ENCODE results near the gene GHRH. TPM values are rescaled to one million over a fixed set of nuclear protein-coding genes. Genes with fewer than 3 reads are reported as not detected.

The GHRH gene
- polyA plus RNA-seq, 2 donors = not detected

GRCh38 chr20:37233548-37234253 lies 27.9 kb downstream of the GHRH start:
- peaks cover 2 to 4% of the 10 kb centered on the region in 2 donors for H3K4me1 ChIP-seq (ENCODE audit: control insufficient read depth in 2 of 2, insufficient read depth in 2 of 2, low read length in 1 of 2)
- WGBS, 2 donors = 56 to 68% methylated on average over 10 of the region's 10 CpGs
- no peak overlapping the region for H3K27ac ChIP-seq (ENCODE audit: low read depth in 2 of 2, low read length in 1 of 2)
- H3K27me3 ChIP-seq (ENCODE audit: control insufficient read depth in 1 of 2, insufficient read depth in 2 of 2, low read length in 2 of 2) = no peaks in the 10 kb centered on the region
- no peak overlapping the region for H3K4me3 ChIP-seq (ENCODE audit: low read depth in 1 of 2, low read length in 2 of 2)
- no peaks in the 10 kb centered on the region for H3K9me3 ChIP-seq (ENCODE audit: control insufficient read depth in 2 of 2, insufficient read depth in 1 of 2, low read depth in 1 of 2, low read length in 1 of 2)
- H3K36me3 ChIP-seq (ENCODE audit: control insufficient read depth in 2 of 2, insufficient read depth in 2 of 2, low read length in 1 of 2) = peaks cover 22 to 50% of the 10 kb centered on the region in 2 donors

DNA sequence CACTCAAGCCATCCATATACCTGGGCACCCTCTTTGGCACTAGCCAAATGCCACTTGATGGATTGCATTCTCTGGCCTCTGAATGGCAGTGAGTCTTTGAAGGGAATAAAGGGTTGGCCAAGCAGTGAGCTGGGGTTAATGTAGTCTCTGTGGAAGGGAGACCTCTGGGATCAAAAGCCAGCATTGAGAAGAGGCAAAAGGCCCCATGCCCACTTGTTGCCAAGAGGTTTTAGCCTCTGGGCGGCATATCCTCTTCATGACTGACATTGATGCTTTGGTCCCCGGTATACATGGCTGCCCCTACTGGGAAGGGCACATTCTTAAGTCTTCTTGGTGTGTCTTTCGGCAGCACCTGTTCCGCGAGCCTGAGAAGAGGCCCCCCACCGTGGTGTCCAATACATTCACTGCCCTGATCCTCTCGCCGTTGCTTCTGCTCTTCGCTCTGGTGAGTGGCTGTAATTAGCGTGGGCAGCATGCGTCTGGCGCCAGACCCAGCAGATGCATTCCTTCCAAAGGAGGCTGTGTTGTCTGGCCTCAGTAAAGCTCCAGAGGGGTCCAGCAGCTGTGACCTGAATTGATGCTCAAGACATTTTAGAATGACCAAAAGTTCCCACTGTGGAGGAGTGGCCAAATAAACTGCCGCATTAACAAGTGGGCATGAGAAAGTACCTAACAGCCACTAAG lies 29.5 kb downstream of the GHRH start:
- no peaks in the 10 kb centered on the region for H3K9me3 ChIP-seq (ENCODE audit: control insufficient read depth in 2 of 2, insufficient read depth in 1 of 2, low read depth in 1 of 2, low read length in 1 of 2)
- peaks cover 21 to 43% of the 10 kb centered on the region in 2 donors for H3K36me3 ChIP-seq (ENCODE audit: control insufficient read depth in 2 of 2, insufficient read depth in 2 of 2, low read length in 1 of 2)
- peaks cover 2 to 5% of the 10 kb centered on the region in 2 donors for H3K4me1 ChIP-seq (ENCODE audit: control insufficient read depth in 2 of 2, insufficient read depth in 2 of 2, low read length in 1 of 2)
- no peak overlapping the region for H3K27ac ChIP-seq (ENCODE audit: low read depth in 2 of 2, low read length in 1 of 2)
- H3K27me3 ChIP-seq (ENCODE audit: control insufficient read depth in 1 of 2, insufficient read depth in 2 of 2, low read length in 2 of 2) = no peaks in the 10 kb centered on the region
- H3K4me3 ChIP-seq (ENCODE audit: low read depth in 1 of 2, low read length in 2 of 2) = no peak overlapping the region
- 93 to 95% methylated on average over 13 of the region's 13 CpGs for WGBS, 2 donors

GRCh38 chr20:37230200-37230599 lies 31.4 kb downstream of the GHRH start:
- H3K4me1 ChIP-seq (ENCODE audit: control insufficient read depth in 2 of 2, insufficient read depth in 2 of 2, low read length in 1 of 2) = peaks cover 2 to 5% of the 10 kb centered on the region in 2 donors
- H3K9me3 ChIP-seq (ENCODE audit: control insufficient read depth in 2 of 2, insufficient read depth in 1 of 2, low read depth in 1 of 2, low read length in 1 of 2) = no peaks in the 10 kb centered on the region
- H3K27me3 ChIP-seq (ENCODE audit: control insufficient read depth in 1 of 2, insufficient read depth in 2 of 2, low read length in 2 of 2) = no peaks in the 10 kb centered on the region
- H3K36me3 ChIP-seq (ENCODE audit: control insufficient read depth in 2 of 2, insufficient read depth in 2 of 2, low read length in 1 of 2) = peaks cover 19 to 41% of the 10 kb centered on the region in 2 donors
- WGBS, 2 donors = 65 to 69% methylated on average over 6 of the region's 6 CpGs
- H3K27ac ChIP-seq (ENCODE audit: low read depth in 2 of 2, low read length in 1 of 2) = peak overlapping the region; percentile 11 to 74
- no peak overlapping the region for H3K4me3 ChIP-seq (ENCODE audit: low read depth in 1 of 2, low read length in 2 of 2)

- Histone ChIP-seq H3K27ac (ENCODE audit: low read depth in 2 of 2, low read length in 1 of 2) (no peak overlapping the region), H3K36me3 (ENCODE audit: control insufficient read depth in 2 of 2, insufficient read depth in 2 of 2, low read length in 1 of 2) (peaks cover 20 to 43% of the 10 kb centered on the region in 2 donors), H3K4me1 (ENCODE audit: control insufficient read depth in 2 of 2, insufficient read depth in 2 of 2, low read length in 1 of 2) (peaks cover 2 to 5% of the 10 kb centered on the region in 2 donors), H3K4me3 (ENCODE audit: low read depth in 1 of 2, low read length in 2 of 2) (no peak overlapping the region), H3K27me3 (ENCODE audit: control insufficient read depth in 1 of 2, insufficient read depth in 2 of 2, low read length in 2 of 2) (no peaks in the 10 kb centered on the region), H3K9me3 (ENCODE audit: control insufficient read depth in 2 of 2, insufficient read depth in 1 of 2, low read depth in 1 of 2, low read length in 1 of 2) (no peaks in the 10 kb centered on the region)
- 63 to 81% methylated on average over 4 of the region's 4 CpGs for WGBS, 2 donors
Measured at GRCh38 chr20:37229357-37229756, 32.3 kb downstream of the GHRH start.

GRCh38 chr20:37228656-37229055 lies 33.0 kb downstream of the GHRH start:
- H3K27ac ChIP-seq (ENCODE audit: low read depth in 2 of 2, low read length in 1 of 2) = peak overlapping the region in 1 of 2 donors; percentile 2
- H3K4me1 ChIP-seq (ENCODE audit: control insufficient read depth in 2 of 2, insufficient read depth in 2 of 2, low read length in 1 of 2) = peaks cover 2 to 5% of the 10 kb centered on the region in 2 donors
- H3K27me3 ChIP-seq (ENCODE audit: control insufficient read depth in 1 of 2, insufficient read depth in 2 of 2, low read length in 2 of 2) = no peaks in the 10 kb centered on the region
- peaks cover 17 to 45% of the 10 kb centered on the region in 2 donors for H3K36me3 ChIP-seq (ENCODE audit: control insufficient read depth in 2 of 2, insufficient read depth in 2 of 2, low read length in 1 of 2)
- 53 to 72% methylated on average over 5 of the region's 5 CpGs for WGBS, 2 donors
- no peak overlapping the region for H3K4me3 ChIP-seq (ENCODE audit: low read depth in 1 of 2, low read length in 2 of 2)
- H3K9me3 ChIP-seq (ENCODE audit: control insufficient read depth in 2 of 2, insufficient read depth in 1 of 2, low read depth in 1 of 2, low read length in 1 of 2) = no peaks in the 10 kb centered on the region

- Histone ChIP-seq H3K36me3 (ENCODE audit: control insufficient read depth in 2 of 2, insufficient read depth in 2 of 2, low read length in 1 of 2) (peaks cover 18 to 46% of the 10 kb centered on the region in 2 donors), H3K4me3 (ENCODE audit: low read depth in 1 of 2, low read length in 2 of 2) (no peak overlapping the region), H3K27me3 (ENCODE audit: control insufficient read depth in 1 of 2, insufficient read depth in 2 of 2, low read length in 2 of 2) (no peaks in the 10 kb centered on the region), H3K27ac (ENCODE audit: low read depth in 2 of 2, low read length in 1 of 2) (peak overlapping the region in 1 of 2 donors; percentile 52), H3K4me1 (ENCODE audit: control insufficient read depth in 2 of 2, insufficient read depth in 2 of 2, low read length in 1 of 2) (peaks cover 2 to 5% of the 10 kb centered on the region in 2 donors), H3K9me3 (ENCODE audit: control insufficient read depth in 2 of 2, insufficient read depth in 1 of 2, low read depth in 1 of 2, low read length in 1 of 2) (no peaks in the 10 kb centered on the region)
- 41 to 59% methylated on average over 6 of the region's 6 CpGs for WGBS, 2 donors
Measured at GRCh38 chr20:37228082-37228481, 33.5 kb downstream of the GHRH start.

- H3K4me3 ChIP-seq (ENCODE audit: low read depth in 1 of 2, low read length in 2 of 2) = no peak overlapping the region
- peaks cover 2 to 5% of the 10 kb centered on the region in 2 donors for H3K4me1 ChIP-seq (ENCODE audit: control insufficient read depth in 2 of 2, insufficient read depth in 2 of 2, low read length in 1 of 2)
- H3K27ac ChIP-seq (ENCODE audit: low read depth in 2 of 2, low read length in 1 of 2) = no peak overlapping the region
- WGBS, 2 donors = 62% methylated on average over 3 of the region's 3 CpGs
- no peaks in the 10 kb centered on the region for H3K27me3 ChIP-seq (ENCODE audit: control insufficient read depth in 1 of 2, insufficient read depth in 2 of 2, low read length in 2 of 2)
- H3K36me3 ChIP-seq (ENCODE audit: control insufficient read depth in 2 of 2, insufficient read depth in 2 of 2, low read length in 1 of 2) = peaks cover 13 to 41% of the 10 kb centered on the region in 2 donors
- no peaks in the 10 kb centered on the region for H3K9me3 ChIP-seq (ENCODE audit: control insufficient read depth in 2 of 2, insufficient read depth in 1 of 2, low read depth in 1 of 2, low read length in 1 of 2)
Measured at GRCh38 chr20:37226889-37227288, 34.7 kb downstream of the GHRH start.

GRCh38 chr20:37225146-37225545 lies 36.5 kb downstream of the GHRH start:
- H3K36me3 ChIP-seq (ENCODE audit: control insufficient read depth in 2 of 2, insufficient read depth in 2 of 2, low read length in 1 of 2) = peaks cover 13 to 32% of the 10 kb centered on the region in 2 donors
- 57 to 74% methylated on average over 5 of the region's 5 CpGs for WGBS, 2 donors

GRCh38 chr20:37223053-37223452 lies 38.6 kb downstream of the GHRH start:
- no peaks in the 10 kb centered on the region for H3K4me1 ChIP-seq (ENCODE audit: control insufficient read depth in 2 of 2, insufficient read depth in 2 of 2, low read length in 1 of 2)
- H3K36me3 ChIP-seq (ENCODE audit: control insufficient read depth in 2 of 2, insufficient read depth in 2 of 2, low read length in 1 of 2) = peaks cover 13 to 29% of the 10 kb centered on the region in 2 donors
- H3K4me3 ChIP-seq (ENCODE audit: low read depth in 1 of 2, low read length in 2 of 2) = no peak overlapping the region
- no peaks in the 10 kb centered on the region for H3K9me3 ChIP-seq (ENCODE audit: control insufficient read depth in 2 of 2, insufficient read depth in 1 of 2, low read depth in 1 of 2, low read length in 1 of 2)
- no peaks in the 10 kb centered on the region for H3K27me3 ChIP-seq (ENCODE audit: control insufficient read depth in 1 of 2, insufficient read depth in 2 of 2, low read length in 2 of 2)
- H3K27ac ChIP-seq (ENCODE audit: low read depth in 2 of 2, low read length in 1 of 2) = no peak overlapping the region

More at GRCh38 chr20:37225146-37225545, 36.5 kb downstream of the GHRH start:
- Histone ChIP-seq H3K4me1 (ENCODE audit: control insufficient read depth in 2 of 2, insufficient read depth in 2 of 2, low read length in 1 of 2) (peaks cover 2 to 5% of the 10 kb centered on the region in 2 donors), H3K4me3 (ENCODE audit: low read depth in 1 of 2, low read length in 2 of 2) (no peak overlapping the region), H3K27ac (ENCODE audit: low read depth in 2 of 2, low read length in 1 of 2) (no peak overlapping the region), H3K27me3 (ENCODE audit: control insufficient read depth in 1 of 2, insufficient read depth in 2 of 2, low read length in 2 of 2) (no peaks in the 10 kb centered on the region), H3K9me3 (ENCODE audit: control insufficient read depth in 2 of 2, insufficient read depth in 1 of 2, low read depth in 1 of 2, low read length in 1 of 2) (no peaks in the 10 kb centered on the region)
